ENCODE data around the gene MARK2.

Gene MARK2

DNA sequence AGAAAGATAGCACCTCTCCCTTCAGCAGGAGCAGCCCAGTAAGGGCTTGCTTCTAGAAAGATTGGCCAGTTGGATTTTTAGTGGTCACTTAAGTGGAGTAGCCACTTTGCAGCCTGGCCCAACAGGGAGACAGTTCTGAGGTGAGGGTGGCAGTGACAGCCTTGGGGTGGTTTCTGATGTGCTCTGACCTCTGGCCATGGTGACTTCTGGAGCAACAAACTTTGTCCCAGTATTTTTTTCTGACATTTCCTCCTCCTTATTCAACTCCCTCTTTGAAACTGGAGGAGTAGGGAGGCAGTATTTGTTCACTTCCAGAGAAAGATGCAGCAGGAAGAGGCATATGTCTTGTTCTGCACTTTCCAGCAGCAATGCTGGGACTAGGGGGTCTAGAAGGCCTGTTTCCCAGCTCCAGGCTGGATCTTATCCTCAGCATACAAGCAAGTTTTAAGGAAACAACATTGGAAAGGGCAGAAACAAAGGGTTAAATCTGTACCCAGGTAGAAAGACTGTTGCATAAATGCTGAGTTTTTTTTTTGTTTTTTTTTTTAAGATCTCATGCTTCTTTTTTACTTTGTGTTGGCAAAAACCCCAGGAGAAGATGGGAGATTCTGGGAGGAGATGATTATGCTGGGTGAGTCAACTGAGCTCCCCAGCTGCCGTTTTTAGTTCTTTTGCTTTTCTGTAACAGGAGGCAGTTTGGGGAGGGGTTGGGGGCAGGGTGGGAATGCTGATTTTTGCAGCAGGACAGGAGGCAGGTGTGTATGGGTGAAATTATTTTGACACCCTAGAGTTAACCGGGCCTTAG is 40.9 kb downstream of the MARK2 start:
- Histone ChIP-seq H3K36me3 (peaks cover 13% of the 10 kb centered on the region), H3K27ac (no peak overlapping the region), H3K9me3 (ENCODE audit: severe bottlenecking) (no peaks in the 10 kb centered on the region), H3K4me3 (ENCODE audit: low read depth, low read length) (no peak overlapping the region), H3K27me3 (ENCODE audit: insufficient read depth, low read depth, severe bottlenecking) (no peaks in the 10 kb centered on the region)
- no peak for TF ChIP-seq CTCF (IDR thresholded peaks at IDR 0.05; ENCODE audit: low read depth, low read length)
- no peak for DNase-seq

- Histone ChIP-seq H3K4me3 (ENCODE audit: low read depth, low read length) (no peak overlapping the region), H3K27me3 (ENCODE audit: insufficient read depth, low read depth, severe bottlenecking) (no peaks in the 10 kb centered on the region), H3K27ac (no peak overlapping the region), H3K9me3 (ENCODE audit: severe bottlenecking) (no peaks in the 10 kb centered on the region), H3K36me3 (peaks cover 13% of the 10 kb centered on the region)
- no peak for TF ChIP-seq CTCF (IDR thresholded peaks at IDR 0.05; ENCODE audit: low read depth, low read length)
- no peak for DNase-seq
These were observed 41.5 kb downstream of the MARK2 start for GRCh38 chr11:63880403-63880790.

DNA sequence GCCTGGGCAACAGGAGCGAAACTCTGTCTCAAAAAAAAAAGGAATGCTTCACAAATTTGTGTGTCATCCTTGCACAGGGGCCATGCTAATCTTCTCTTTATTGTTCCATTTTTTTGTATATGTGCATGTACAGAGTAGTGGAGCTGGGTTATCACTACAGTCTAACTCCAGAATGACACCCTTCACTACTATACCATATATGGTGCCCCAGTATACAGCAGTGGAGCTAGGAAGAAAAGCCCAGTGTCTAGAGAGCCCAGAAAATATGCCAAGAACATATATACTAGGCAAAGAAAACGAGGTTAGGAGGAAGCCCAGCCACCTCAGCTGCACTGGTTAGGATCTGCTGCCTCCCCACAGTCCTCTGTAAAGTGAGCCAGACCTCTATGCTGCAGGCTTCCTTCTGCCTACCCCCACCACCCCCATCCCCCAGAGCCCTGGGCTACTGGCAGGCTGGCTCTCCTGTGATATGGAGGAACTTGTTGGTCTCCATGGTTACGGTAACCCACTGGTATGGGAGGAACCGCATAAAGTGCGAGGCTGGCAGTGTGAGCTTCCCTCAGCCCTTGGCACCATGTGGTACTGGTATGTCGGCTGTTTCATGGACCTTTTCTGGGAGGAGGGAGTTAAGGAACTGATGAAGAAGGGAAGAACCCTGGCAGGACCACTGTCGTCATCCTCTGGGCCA is 43.8 kb downstream of the MARK2 start:
- H3K27ac ChIP-seq = no peak overlapping the region
- TF ChIP-seq CTCF (IDR thresholded peaks at IDR 0.05; ENCODE audit: low read depth, low read length) = no peak
- no peak for DNase-seq
- no peak overlapping the region for H3K4me3 ChIP-seq (ENCODE audit: low read depth, low read length)
- H3K27me3 ChIP-seq (ENCODE audit: insufficient read depth, low read depth, severe bottlenecking) = no peaks in the 10 kb centered on the region
- H3K9me3 ChIP-seq (ENCODE audit: severe bottlenecking) = no peaks in the 10 kb centered on the region
- H3K36me3 ChIP-seq = peaks cover 7% of the 10 kb centered on the region; the same call in 1 of the 2 replicates

GRCh38 chr11:63883791-63884190 is 44.9 kb downstream of the MARK2 start:
- no peaks in the 10 kb centered on the region for H3K27me3 ChIP-seq (ENCODE audit: insufficient read depth, low read depth, severe bottlenecking)
- H3K27ac ChIP-seq = no peak overlapping the region
- TF ChIP-seq CTCF (IDR thresholded peaks at IDR 0.05; ENCODE audit: low read depth, low read length) = no peak
- H3K4me3 ChIP-seq (ENCODE audit: low read depth, low read length) = no peak overlapping the region
- no peaks in the 10 kb centered on the region for H3K9me3 ChIP-seq (ENCODE audit: severe bottlenecking)
- no peak for DNase-seq
- H3K36me3 ChIP-seq = peaks cover 3% of the 10 kb centered on the region; the same call in 1 of the 2 replicates

GRCh38 chr11:63884196-63884932 is 45.5 kb downstream of the MARK2 start:
- Histone ChIP-seq H3K27me3 (ENCODE audit: insufficient read depth, low read depth, severe bottlenecking) (no peaks in the 10 kb centered on the region), H3K4me3 (ENCODE audit: low read depth, low read length) (no peak overlapping the region), H3K36me3 (no peaks in the 10 kb centered on the region; the same call in 1 of the 2 replicates), H3K9me3 (ENCODE audit: severe bottlenecking) (no peaks in the 10 kb centered on the region), H3K27ac (no peak overlapping the region)
- no peak for DNase-seq
- TF ChIP-seq CTCF (IDR thresholded peaks at IDR 0.05; ENCODE audit: low read depth, low read length) = no peak
